Calu3 (cell line): ENCODE results near the gene SRSF2. TPM values are rescaled to one million over a fixed set of nuclear protein-coding genes. Genes with fewer than 3 reads are reported as not detected.

ENCODE experiments used
- BruUV-seq: library from RNA; stranded (reverse); fragments of 400-500 nt; replicated peaks from 2 replicates; lab custom pipeline; 2021; lab: Mats Ljungman, UMichigan
- CTCF ChIA-PET: fragments of 300-600 bp; sonication (Branson Sonifier 250); formaldehyde crosslinking; loops from one replicate; lab custom pipeline; 2022; ENCODE audit warnings: antibody characterized with exemption; lab: Charles Lee
- DNase-seq: peaks from one replicate; pipeline ENCODE4 v3.0.0; 2022
- H3K27ac Mint-ChIP-seq: one replicate; pipeline ENCODE4 v1.8.0; 2022; ENCODE audit warnings: mixed read lengths; ENCODE audit not compliant: unreplicated experiment
- H3K27me3 Mint-ChIP-seq: one replicate; pipeline ENCODE4 v1.8.0; 2022; ENCODE audit warnings: mixed read lengths; ENCODE audit not compliant: unreplicated experiment
- H3K36me3 Mint-ChIP-seq: one replicate; pipeline ENCODE4 v1.8.0; 2022; ENCODE audit warnings: mild to moderate bottlenecking, moderate library complexity, mixed read lengths; ENCODE audit not compliant: insufficient read depth, unreplicated experiment
- H3K4me1 Mint-ChIP-seq: one replicate; pipeline ENCODE4 v1.8.0; 2022; ENCODE audit warnings: mild to moderate bottlenecking, low read depth, mixed read lengths; ENCODE audit not compliant: unreplicated experiment
- H3K4me3 Mint-ChIP-seq: one replicate; pipeline ENCODE4 v1.8.0; 2022; ENCODE audit warnings: mild to moderate bottlenecking, low read depth, moderate library complexity, mixed read lengths; ENCODE audit not compliant: unreplicated experiment
- H3K9me3 Mint-ChIP-seq: one replicate; pipeline ENCODE4 v1.8.0; 2022; ENCODE audit warnings: low read depth, mixed read lengths; ENCODE audit not compliant: unreplicated experiment
- CTCF ChIP-seq: fragments of 200-600 bp; IDR thresholded peaks from one replicate; pipeline ENCODE4 v1.8.0; 2022; ENCODE audit warnings: antibody characterized with exemption; ENCODE audit not compliant: unreplicated experiment
- intact Hi-C: fragments of 100-400 bp; cut with micrococcal nuclease; formaldehyde crosslinking; loops from one replicate; pipeline ENCODE4 v1.10.0; 2022; ENCODE audit not compliant: unreplicated experiment
- total RNA-seq: library from RNA; stranded (reverse); gene quantifications from 2 replicates; pipeline ENCODE4 v1.2.3, GENCODE V29; 2022

SRSF2 gene
- total RNA-seq, 1 experiment from 2014 or later: 238 TPM

DNA sequence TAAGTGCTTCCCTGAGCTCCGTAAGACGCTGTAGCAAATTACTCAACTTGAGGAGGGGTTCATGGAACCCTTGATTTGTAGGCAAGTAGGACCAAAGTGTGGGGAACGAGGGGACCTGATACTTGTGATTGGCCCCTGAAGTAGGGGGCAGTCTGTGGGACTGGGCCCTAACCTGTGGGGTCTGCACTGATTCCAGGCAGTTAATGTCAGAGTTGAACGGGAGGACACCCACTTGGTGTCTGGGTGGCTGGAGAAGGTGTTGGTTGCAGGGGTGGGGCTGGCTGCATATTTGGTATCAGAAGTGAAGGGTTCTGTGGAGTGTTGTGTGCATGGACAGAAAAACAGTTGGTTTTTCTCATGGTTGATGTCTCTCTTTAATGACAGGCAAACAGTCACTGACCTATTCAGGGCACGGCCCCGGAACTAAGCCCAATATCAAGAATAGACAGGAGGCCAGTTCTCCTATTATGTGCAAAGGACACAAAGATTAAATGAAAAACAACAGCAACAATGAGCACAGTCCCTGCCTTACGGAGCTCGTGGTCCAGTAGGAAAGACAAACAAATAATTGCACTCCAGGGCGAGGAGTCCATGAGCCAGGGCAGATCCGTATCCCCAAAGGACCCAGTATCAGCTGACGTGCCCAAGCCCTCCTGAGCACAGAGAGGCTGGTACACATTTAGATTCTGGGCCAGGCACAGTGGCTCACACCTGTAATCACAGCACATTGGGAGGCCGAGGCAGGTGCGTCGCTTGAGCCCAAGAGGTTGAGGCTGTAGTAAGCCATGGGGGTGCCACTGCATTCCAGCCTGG is 45.5 kb downstream of the SRSF2 start:
- CTCF ChIA-PET: interaction anchor here (1.3 kb wide), 1 partner anchor 10 kb away, joined by 4 read pairs; no protein-coding TSS in a partner anchor
- TF ChIP-seq CTCF: no peak
- H3K4me1 Mint-ChIP-seq: peaks cover 9% of the 10 kb centered on the region
- no peak overlapping the region for H3K27ac Mint-ChIP-seq
- BruUV-seq: no TSS peak
- no peak for DNase-seq
- H3K36me3 Mint-ChIP-seq: peaks cover 7% of the 10 kb centered on the region
- H3K27me3 Mint-ChIP-seq: peaks cover 25% of the 10 kb centered on the region
- intact Hi-C loops: no loop called here
- H3K4me3 Mint-ChIP-seq: no peak overlapping the region
- no peaks in the 10 kb centered on the region for H3K9me3 Mint-ChIP-seq

DNA sequence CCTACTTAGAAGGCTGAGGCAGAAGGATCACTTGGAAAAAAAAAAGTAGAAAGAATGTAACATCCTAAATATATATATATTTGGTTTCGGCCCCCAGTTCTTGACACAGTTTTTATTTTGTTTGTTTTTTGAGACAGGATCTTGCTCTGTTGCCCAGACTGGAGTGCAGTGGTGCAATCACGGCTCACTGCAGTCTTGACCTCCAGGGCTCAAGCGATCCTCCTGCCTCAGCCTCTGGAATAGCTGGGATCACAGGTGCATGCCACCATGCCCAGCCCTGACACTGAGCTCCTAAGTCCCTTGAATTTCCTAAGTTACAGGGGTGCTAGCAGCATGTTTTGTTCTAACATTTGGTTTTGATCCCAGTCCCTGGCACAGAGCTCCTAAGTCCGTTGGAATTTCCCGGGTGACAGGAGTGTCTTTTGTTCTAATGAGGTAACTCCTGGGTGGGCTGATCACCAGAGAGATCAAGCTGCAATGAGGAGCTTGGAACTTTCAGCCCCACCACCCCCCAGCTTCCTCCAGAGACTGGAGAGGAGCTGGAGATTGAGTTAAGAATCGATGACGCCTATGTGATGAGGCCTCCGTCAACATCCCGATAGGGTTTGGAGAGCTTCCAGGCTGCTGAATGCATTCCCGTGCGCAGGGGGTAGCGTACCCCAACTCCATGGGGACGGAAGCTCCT is 46.4 kb downstream of the SRSF2 start:
- CTCF ChIA-PET: interaction anchor here (1.3 kb wide), 1 partner anchor 10 kb away, joined by 4 read pairs; no protein-coding TSS in a partner anchor
- Mint-ChIP-seq H3K27me3 (peaks cover 20% of the 10 kb centered on the region), H3K4me3 (no peak overlapping the region), H3K27ac (no peak overlapping the region), H3K9me3 (no peaks in the 10 kb centered on the region), H3K4me1 (peaks cover 7% of the 10 kb centered on the region), H3K36me3 (peaks cover 7% of the 10 kb centered on the region)
- no peak for TF ChIP-seq CTCF
- no TSS peak for BruUV-seq
- no peak for DNase-seq
- intact Hi-C loops: no loop called here

DNA sequence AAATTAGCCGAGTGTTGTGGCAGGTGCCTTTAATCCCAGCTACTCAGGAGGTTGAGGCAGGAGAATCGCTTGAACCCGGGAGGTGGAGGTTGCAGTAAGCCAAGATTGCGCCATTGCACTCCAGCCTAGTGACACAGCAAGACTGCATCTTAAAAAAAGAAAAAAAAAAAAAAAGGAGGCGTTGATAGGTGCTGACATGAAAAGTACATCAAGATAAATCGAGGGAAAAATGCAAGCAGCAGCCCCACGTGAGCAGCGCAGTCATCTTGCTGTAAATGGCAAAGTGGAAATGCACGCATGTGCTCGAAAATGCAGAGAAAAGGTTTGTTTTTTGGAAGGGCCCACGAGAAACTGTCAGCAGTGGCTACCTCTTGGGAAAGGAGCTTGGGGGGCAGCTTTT is 47.3 kb downstream of the SRSF2 start:
- BruUV-seq: no TSS peak
- CTCF ChIA-PET: interaction anchor here (0.7 to 1.3 kb wide), 2 partner anchors 9 to 242 kb away, joined by 4 read pairs; no protein-coding TSS in a partner anchor

More for the DNA sequence above, 47.3 kb downstream of the SRSF2 start:
- no peaks in the 10 kb centered on the region for H3K36me3 Mint-ChIP-seq
- no peak overlapping the region for H3K27ac Mint-ChIP-seq
- intact Hi-C loops: no loop called here
- no peak for TF ChIP-seq CTCF
- peaks cover 18% of the 10 kb centered on the region for H3K27me3 Mint-ChIP-seq
- H3K4me1 Mint-ChIP-seq: no peaks in the 10 kb centered on the region
- no peaks in the 10 kb centered on the region for H3K9me3 Mint-ChIP-seq
- H3K4me3 Mint-ChIP-seq: no peak overlapping the region
- no peak for DNase-seq
